DMS 273 (cell line): Measurements from ENCODE around the gene LRRC8C.
"Not testable (repeated sequence)": the region's sequence is repeated elsewhere in the genome, so short reads cannot be mapped to it uniquely, and the experiment has no call there.

Experiments used
- DNase-seq: peaks from one replicate; lab custom pipeline; 2025; ENCODE audit not compliant: unreplicated experiment; lab: John Stamatoyannopoulos, UW

The LRRC8C gene

GRCh38 chr1:89607586-89608318, 25.2 kb upstream of the LRRC8C start:
- DNase-seq, result peak; percentile 56

- peak; percentile 79 for DNase-seq
Measured at GRCh38 chr1:89608319-89608983, 24.5 kb upstream of the LRRC8C start.

GRCh38 chr1:89608984-89609725, 23.8 kb upstream of the LRRC8C start:
- peak; percentile 34 for DNase-seq

- DNase-seq, result peak; percentile 28
Measured at GRCh38 chr1:89609781-89610456, 23.0 kb upstream of the LRRC8C start.

- no peak for DNase-seq
Measured at GRCh38 chr1:89610457-89611011, 22.4 kb upstream of the LRRC8C start.

GRCh38 chr1:89611721-89612120, 21.2 kb upstream of the LRRC8C start:
- DNase-seq, result no peak

GRCh38 chr1:89613928-89614327, 19.0 kb upstream of the LRRC8C start:
- no peak for DNase-seq

- peak; percentile 79 for DNase-seq
Measured at GRCh38 chr1:89615676-89616598, 17.0 kb upstream of the LRRC8C start.

- DNase-seq, result peak; percentile 17
Measured at GRCh38 chr1:89616844-89617627, 15.9 kb upstream of the LRRC8C start.

- DNase-seq, result no peak
Measured at GRCh38 chr1:89620664-89621063, 12.3 kb upstream of the LRRC8C start.

- DNase-seq, result peak; percentile 23
Measured at GRCh38 chr1:89622895-89623294, 10.0 kb upstream of the LRRC8C start.

- DNase-seq, result no peak
Measured at GRCh38 chr1:89624314-89624713, 8.6 kb upstream of the LRRC8C start.

GRCh38 chr1:89624715-89625323, 8.1 kb upstream of the LRRC8C start:
- no peak for DNase-seq

GRCh38 chr1:89627596-89627962, 5.3 kb upstream of the LRRC8C start:
- no peak for DNase-seq

GRCh38 chr1:89629146-89629545, 3.8 kb upstream of the LRRC8C start:
- DNase-seq, result no peak

GRCh38 chr1:89629600-89629999, 3.3 kb upstream of the LRRC8C start:
- not testable (repeated sequence) for DNase-seq

GRCh38 chr1:89630048-89630447, 2.9 kb upstream of the LRRC8C start:
- no peak for DNase-seq

- DNase-seq, result peak; percentile 66
Measured at GRCh38 chr1:89631816-89632656, 884 bp upstream of the LRRC8C start.
